GM19238 (cell line): ENCODE measurements around the gene TMEM132A.
"Not testable (repeated sequence)": the region's sequence is repeated elsewhere in the genome, so short reads cannot be mapped to it uniquely, and the experiment has no call there.

Source experiments
- DNase-seq: peaks from one replicate; pipeline ENCODE4 v3.0.0; 2011; ENCODE audit warnings: low spot score; ENCODE audit not compliant: insufficient read length

Gene TMEM132A

DNA sequence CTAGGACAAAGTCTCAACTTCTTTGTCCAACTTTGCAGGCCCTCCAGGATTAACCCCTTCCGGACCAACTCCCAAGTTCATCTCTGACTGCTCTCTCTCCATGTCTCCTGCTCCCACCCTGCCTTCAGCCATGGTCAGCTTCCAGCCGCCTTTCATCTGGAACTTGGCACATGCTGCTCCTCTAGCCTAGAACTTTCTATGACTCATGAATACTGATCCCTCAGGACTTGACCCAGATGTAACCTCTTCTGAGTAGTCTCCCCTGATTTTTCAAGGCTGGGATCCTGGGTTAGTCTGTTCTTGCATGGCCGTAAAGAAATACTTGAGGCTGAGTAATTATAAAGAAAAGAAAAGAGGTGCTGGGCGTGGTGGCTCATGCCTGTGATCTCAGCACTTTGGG lies 32.9 kb downstream of the TMEM132A start:
- DNase-seq, result no peak

DNA sequence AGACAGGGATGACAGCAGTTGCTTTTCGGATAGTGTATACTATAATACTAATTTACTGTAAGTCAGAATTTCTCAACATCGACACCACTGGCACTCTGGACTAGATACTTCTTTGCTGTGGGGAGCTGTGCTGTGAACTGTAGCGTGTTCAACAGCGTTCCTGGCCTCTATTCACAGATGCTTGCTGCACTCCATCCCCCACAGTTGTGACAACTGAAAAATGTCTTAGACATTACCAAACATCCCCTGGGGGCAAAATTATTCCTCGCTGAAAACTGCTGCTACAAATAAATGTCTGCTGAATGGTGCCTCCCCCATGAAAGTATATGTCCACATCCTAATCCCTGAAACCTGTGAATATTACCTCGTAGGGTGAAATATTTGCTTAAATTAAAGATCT lies 35.2 kb downstream of the TMEM132A start:
- DNase-seq, result no peak

- no peak for DNase-seq
Measured at GRCh38 chr11:60960405-60960804, 36.1 kb downstream of the TMEM132A start.

- DNase-seq, result no peak
Measured at GRCh38 chr11:60964801-60965200, 40.5 kb downstream of the TMEM132A start.

DNA sequence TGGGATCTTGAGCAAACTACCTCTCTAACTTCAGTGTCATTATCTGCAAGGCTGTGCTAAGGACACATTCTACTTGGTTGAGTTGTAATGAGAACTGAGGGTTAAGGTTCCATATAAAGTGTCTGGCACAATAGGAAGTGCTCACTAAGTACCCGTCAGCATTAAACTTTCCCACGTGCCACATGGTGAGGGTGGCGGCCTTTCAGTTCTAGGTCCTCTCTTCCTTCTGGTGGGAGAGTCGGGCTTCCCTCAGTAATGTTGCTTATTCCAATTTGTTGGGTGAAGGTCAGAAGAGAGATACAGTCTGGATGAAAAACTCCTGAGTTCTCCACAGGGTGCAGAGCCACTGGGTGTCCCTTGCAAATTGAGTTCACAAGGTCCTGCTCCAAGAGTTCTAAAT lies 42.6 kb downstream of the TMEM132A start:
- no peak for DNase-seq

GRCh38 chr11:60968223-60968622 lies 44.0 kb downstream of the TMEM132A start:
- DNase-seq, result no peak

- peak; percentile 67 for DNase-seq
Measured at GRCh38 chr11:60970369-60970774, 46.1 kb downstream of the TMEM132A start.

DNA sequence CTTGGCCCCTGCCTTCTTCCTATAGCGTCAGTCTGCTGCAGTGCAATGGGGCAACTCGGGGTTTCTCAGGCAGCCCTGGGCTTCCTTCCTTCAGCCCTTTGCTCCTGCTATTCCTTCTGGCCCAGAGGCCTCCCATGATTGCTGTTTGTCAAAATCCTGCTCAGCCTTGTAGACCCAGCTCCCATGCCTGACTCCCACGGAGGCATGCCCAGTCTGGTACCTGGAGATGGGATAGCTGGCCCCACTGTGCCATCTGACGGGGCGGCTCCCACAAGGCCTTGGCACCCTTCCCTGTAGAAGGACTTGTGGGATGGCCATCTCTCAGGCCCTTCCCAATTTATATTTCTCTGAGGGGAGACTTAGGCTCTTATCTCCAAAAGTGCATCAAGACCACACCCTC lies 46.6 kb downstream of the TMEM132A start:
- no peak for DNase-seq

- no peak for DNase-seq
Measured at GRCh38 chr11:60971520-60971919, 47.3 kb downstream of the TMEM132A start, which contains the start of gene CD6. CD6 (plus strand) TSS chr11:60971680; CDS start chr11:60971866, 186 bp downstream.

DNA sequence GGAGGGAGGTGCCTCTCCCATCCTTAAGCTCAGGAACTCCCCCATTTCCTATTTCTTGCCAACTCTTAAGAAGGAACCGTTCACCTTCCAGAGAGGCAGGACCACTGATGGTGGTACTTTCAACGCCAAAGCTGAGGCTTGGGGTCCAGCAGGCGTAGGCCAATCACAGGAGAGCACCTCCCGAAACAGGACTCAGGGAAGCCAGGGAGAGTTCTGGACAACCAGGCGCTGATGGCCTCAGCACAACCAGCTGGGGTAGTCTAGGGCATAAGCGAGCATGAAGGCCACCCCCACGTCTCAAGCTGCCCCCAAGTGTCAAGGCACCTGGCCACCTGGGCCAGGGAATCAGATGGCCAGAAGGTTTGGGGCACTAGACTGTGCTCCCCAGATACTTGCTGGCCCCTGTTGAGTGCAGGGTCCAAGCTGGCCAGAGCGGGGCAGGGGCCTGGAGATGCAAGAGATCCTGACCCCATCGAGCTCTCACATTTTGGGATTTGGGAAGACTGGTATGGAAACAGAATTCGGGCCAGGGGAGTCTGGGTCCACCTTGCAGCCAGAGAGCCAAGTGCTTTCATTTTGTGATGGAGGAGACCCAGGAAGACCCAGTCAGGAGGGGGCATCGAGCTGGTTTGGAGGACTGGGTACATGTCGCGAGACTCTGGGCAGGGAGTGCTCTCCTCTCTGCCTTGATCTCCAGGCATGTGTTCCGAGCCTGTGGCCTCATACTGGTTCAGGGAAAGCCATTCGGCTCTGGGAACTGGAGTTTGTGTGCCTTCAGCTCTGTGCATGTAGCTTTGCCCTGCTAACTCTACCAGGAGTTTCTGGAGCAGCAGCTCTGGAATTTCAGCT lies 48.1 kb downstream of the TMEM132A start:
- DNase-seq, result no peak

DNA sequence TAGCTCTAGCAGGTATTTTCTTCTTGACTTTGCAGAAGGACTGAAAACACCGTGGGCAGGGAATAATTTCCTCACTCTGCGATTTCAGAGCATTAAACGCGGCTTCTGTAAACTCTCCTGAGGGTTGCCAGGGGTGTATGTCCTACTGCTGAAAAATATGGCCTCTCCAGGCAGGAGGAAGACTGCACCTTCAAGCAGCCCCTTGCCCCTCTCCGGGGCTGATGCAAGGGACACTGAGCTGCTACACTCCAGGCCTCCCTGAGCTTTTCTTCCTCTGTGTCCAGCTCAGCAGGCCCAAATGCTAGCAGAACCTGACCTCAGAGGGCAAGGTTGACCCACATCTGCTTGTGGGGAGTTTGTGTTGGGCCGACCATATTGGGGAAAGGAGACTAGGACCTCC lies 49.4 kb downstream of the TMEM132A start:
- no peak for DNase-seq

DNA sequence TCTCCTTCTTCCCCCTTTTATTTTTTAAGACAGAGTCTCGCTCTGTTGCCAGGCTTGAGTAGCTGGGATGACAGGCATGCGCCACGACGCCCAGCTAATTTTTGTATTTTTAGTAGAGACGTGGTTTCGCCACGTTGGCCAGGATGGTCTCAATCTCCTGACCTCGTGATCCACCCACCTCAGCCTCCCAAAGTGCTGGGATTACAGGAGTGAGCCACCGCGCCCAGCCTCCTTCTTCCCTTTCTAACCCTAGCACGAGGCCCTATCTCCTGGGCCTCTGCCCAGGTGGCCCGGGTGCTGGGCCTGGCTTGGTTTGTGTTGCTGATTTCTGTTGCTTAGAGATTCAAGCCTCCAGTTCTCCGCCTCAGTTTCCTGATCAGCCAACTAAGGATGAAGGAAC lies 50.1 kb downstream of the TMEM132A start:
- DNase-seq, result not testable (repeated sequence)

DNA sequence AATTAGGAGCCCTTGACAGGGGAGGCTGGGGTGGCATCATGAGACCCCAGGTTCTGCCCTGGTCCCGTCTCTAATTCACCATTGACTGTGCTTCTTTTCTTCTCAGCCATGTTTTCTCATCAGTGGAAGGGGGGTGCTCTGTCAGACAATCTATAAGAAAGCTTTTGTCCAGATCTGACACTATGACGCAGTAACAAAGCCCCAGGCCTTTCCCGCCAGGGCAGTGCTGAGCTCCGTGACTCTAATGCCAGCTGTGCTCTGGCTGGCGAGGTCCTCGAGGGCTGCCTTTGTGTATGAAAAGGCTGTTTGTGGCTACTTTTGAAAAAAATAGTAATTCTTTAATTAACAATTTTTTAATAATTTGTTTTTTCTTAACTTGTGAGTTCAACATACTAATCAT lies 50.5 kb downstream of the TMEM132A start:
- DNase-seq, result no peak

GRCh38 chr11:60977224-60977623 lies 53.0 kb downstream of the TMEM132A start:
- no peak for DNase-seq

DNA sequence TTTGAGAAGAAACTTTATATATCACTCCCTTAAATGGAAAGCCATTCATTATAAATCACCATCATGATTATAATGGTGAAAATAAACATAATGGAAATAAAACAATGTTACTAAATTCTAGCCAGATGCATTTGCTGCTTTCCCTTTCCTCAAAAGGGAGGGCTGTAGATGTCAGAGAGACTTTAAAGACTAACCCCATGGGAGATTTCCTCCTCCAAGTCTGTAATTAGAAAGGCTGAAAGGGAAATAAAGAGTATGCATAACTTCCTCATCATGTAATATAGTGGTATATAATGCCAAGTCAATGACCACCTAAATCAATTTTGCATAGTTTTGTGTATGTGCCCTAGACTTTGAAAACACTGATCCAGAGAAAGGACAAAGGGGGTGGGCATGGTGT lies 53.6 kb downstream of the TMEM132A start:
- no peak for DNase-seq

DNA sequence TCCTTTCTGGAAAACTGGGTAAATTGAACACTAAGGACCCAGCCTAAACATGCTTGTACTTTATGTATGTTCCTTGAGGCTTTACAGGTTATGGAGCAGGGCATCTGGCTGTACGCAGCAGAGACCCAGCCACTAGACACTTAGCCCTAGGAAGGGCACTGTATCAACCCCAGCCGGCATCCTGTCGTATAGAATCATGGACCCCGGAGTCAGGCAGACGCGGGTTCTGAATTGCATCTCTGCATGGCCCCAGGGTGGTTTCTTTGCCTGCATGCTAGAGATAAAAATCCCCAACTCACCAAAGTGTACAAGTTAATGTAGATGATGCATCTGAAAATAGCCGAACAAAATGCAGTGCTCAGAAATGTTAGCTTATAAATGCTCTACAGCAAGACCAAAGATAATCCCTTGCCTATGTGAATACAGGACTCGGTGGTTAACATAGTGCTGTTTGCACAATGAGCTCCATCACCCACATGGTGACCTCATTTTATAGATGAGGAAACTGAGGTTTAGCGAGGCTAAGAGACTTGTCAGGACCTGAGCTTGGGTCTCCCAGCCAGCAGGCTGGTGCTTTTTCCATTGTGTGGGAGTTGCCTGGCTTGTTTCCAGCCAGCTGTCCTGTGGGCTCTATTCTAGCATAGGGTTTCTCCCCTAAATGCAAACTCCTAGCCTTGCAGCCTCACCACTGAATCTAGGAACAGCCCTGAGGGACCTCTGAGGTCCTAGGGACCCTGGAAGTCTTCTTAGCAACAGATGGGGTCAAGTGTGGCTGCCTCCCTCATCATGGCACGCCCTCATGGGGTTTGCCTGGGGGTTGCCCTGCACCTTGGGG lies 54.5 kb downstream of the TMEM132A start:
- DNase-seq, result no peak

DNA sequence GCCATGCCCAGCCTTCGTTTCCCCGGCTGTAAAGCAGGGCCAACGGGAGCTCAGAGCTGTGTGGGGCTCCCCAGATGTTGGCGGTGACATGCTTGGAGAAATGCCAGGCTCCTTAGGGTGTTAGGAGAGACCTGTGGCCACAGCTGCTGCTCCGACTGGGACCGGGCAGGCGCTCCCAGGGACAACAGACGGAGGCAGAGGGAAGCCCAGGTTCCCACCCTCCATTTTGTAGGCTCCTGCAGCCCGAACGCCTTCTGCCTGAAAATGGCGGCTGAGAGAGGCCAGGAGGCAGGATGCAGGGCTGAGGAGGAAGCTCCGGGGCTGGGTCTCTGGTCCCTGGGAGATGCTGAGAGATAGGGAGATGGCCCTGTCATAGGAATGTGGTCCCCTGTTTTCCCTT lies 57.3 kb downstream of the TMEM132A start:
- no peak for DNase-seq

DNA sequence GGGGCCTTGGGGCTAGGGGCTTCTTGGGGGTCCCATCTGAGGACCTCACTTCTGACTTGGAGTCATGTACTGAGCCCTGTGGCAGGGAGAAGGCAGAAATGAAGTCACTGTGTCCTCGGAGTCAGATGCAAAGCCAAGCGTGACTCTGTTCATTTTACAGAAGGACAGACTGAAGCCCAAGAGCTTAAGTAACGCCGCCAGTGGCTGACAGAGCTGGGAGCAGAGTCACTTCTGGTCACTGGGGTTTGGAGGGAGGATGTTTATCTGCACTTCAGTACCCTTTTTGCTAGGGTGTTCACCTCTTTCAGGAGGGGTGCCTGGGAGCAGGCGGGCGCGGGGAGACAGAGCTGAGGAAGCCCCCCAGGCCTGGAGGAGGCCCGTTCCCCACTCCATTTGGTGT lies 57.9 kb downstream of the TMEM132A start:
- DNase-seq, result no peak

DNA sequence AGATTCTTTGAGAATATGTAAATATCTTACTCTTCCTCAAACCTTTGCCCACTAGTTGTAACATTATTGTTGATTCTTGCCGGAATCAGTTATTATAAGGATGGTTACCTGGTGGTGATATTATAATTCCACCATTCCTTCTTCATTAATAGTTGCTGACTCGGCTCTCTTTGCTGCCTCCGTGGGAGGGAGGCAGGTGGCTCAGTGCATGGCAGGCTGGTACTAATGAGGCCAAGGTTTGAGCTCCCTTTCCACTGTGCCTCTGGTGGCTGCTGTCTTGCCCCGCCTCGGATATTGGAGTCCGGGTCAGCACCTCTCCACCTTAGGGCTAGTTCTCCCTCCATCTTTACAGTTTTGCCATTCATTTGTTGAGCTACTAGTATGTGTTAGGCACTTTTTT lies 59.9 kb downstream of the TMEM132A start:
- DNase-seq, result no peak

GRCh38 chr11:60984636-60985035 lies 60.4 kb downstream of the TMEM132A start:
- DNase-seq, result no peak

DNA sequence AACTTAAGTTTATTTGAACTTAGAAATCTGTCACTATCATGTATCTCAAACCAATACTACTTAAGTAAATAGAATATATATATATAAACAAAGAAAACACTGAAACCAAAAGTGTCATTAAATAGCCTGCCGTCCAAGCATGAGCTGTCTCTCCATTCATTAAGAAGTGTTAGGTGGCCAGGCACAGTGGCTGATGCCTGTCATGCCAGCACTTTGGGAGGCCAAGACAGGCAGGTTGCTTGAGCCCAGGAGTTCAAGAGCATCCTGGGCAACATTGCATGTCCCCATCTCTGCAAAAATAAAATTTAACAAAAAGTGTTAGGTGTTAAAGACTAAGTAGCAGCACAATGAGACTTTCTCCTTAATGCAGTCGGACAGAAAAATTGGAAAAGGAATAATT lies 61.2 kb downstream of the TMEM132A start:
- DNase-seq, result no peak
